Astrocyte (in vitro differentiated cells and primary cell): ENCODE measurements around the gene CEP89. TPM values are rescaled to one million over a fixed set of nuclear protein-coding genes. Genes with fewer than 3 reads are reported as not detected.

ENCODE experiments used
- DNase-seq: peaks from one replicate; pipeline ENCODE4 v3.0.0-alpha.2; 2010; ENCODE audit warnings: low read depth
- FAIRE-seq: peaks from 2 replicates; lab custom pipeline; 2011; peaks lifted over from hg19 to GRCh38; lab: Jason Lieb, UNC
- H2AFZ ChIP-seq: 2 replicates; pipeline ENCODE4 v1.6.0; 2012; ENCODE audit warnings: low read depth, low read length, inconsistent platforms
- H3K27ac ChIP-seq: 2 replicates; pipeline ENCODE4 v1.5.1; 2011; ENCODE audit warnings: low read depth, low read length, inconsistent platforms
- H3K27me3 ChIP-seq: 2 replicates; pipeline ENCODE4 v1.6.0; 2011; ENCODE audit warnings: low read length, inconsistent platforms; ENCODE audit not compliant: insufficient read depth
- H3K36me3 ChIP-seq: 2 replicates; pipeline ENCODE4 v1.5.1; 2011; ENCODE audit warnings: low read length, inconsistent platforms; ENCODE audit not compliant: insufficient read depth
- H3K4me1 ChIP-seq: 2 replicates; pipeline ENCODE4 v1.5.1; 2011; ENCODE audit warnings: low read length, inconsistent platforms; ENCODE audit not compliant: insufficient read depth
- H3K4me2 ChIP-seq: 2 replicates; pipeline ENCODE4 v1.6.0; 2012; ENCODE audit warnings: low read length, inconsistent platforms
- H3K4me3 ChIP-seq: 2 replicates; pipeline ENCODE4 v1.5.1; 2011; ENCODE audit warnings: low read depth, mild to moderate bottlenecking, low read length, inconsistent platforms; ENCODE audit not compliant: insufficient read depth
- H3K79me2 ChIP-seq: 2 replicates; pipeline ENCODE4 v1.6.0; 2012; ENCODE audit warnings: mild to moderate bottlenecking, low read length, inconsistent platforms; ENCODE audit not compliant: insufficient read depth
- H3K9ac ChIP-seq: 2 replicates; pipeline ENCODE4 v1.6.0; 2012; ENCODE audit warnings: mild to moderate bottlenecking, low read length, inconsistent platforms
- H3K9me3 ChIP-seq: 2 replicates; pipeline ENCODE4 v1.5.1; 2012; ENCODE audit warnings: low read depth, mild to moderate bottlenecking, low read length, inconsistent platforms; ENCODE audit not compliant: insufficient read depth
- H4K20me1 ChIP-seq: 2 replicates; pipeline ENCODE4 v1.6.0; 2012; ENCODE audit warnings: low read length, inconsistent platforms; ENCODE audit not compliant: insufficient read depth
- H3K27ac Mint-ChIP-seq: one replicate; pipeline ENCODE4 v1.8.0; 2021; ENCODE audit warnings: mild to moderate bottlenecking, mixed read lengths; ENCODE audit not compliant: unreplicated experiment
- H3K27me3 Mint-ChIP-seq: one replicate; pipeline ENCODE4 v1.8.0; 2021; ENCODE audit warnings: low read depth, mixed read lengths; ENCODE audit not compliant: unreplicated experiment
- H3K36me3 Mint-ChIP-seq: one replicate; pipeline ENCODE4 v1.8.0; 2021; ENCODE audit warnings: low read depth, mixed read lengths; ENCODE audit not compliant: unreplicated experiment
- H3K4me1 Mint-ChIP-seq: one replicate; pipeline ENCODE4 v1.8.0; 2021; ENCODE audit warnings: low read depth, mixed read lengths; ENCODE audit not compliant: unreplicated experiment
- H3K4me3 Mint-ChIP-seq: one replicate; pipeline ENCODE4 v1.8.0; 2021; ENCODE audit warnings: mild to moderate bottlenecking, moderate library complexity, mixed read lengths; ENCODE audit not compliant: unreplicated experiment
- H3K9me3 Mint-ChIP-seq: one replicate; pipeline ENCODE4 v1.8.0; 2021; ENCODE audit warnings: mild to moderate bottlenecking, mixed read lengths; ENCODE audit not compliant: unreplicated experiment
- CTCF ChIP-seq: IDR thresholded peaks from 2 replicates; pipeline ENCODE4 v1.5.1; 2011; ENCODE audit warnings: low read depth, mild to moderate bottlenecking, inconsistent platforms, low read length, moderate library complexity; ENCODE audit not compliant: insufficient read depth
- EZH2 ChIP-seq: IDR thresholded peaks from 2 replicates; pipeline ENCODE4 v1.6.1; 2012; ENCODE audit warnings: mild to moderate bottlenecking, low read length, inconsistent platforms; ENCODE audit not compliant: insufficient read depth
- total RNA-seq: library from RNA; stranded (reverse); gene quantifications from 2 replicates; pipeline ENCODE4 v1.2.1, GENCODE V29; 2021

The CEP89 gene
- total RNA-seq, 1 donor from 2014 or later: 28.3 TPM

GRCh38 chr19:32866564-32867265, 105.0 kb downstream of the CEP89 start:
- Histone ChIP-seq H3K79me2 (no peaks in the 10 kb centered on the region), H3K27ac (no peak overlapping the region), H3K9ac (no peak overlapping the region), H2AFZ (no peak overlapping the region), H3K4me1 (no peaks in the 10 kb centered on the region), H3K4me2 (no peak overlapping the region), H3K4me3 (no peak overlapping the region), H4K20me1 (no peaks in the 10 kb centered on the region), H3K27me3 (no peaks in the 10 kb centered on the region), H3K9me3 (no peaks in the 10 kb centered on the region), H3K36me3 (no peaks in the 10 kb centered on the region)
- no peak for FAIRE-seq
- Mint-ChIP-seq H3K36me3 (no peaks in the 10 kb centered on the region), H3K27ac (no peak overlapping the region), H3K4me3 (no peak overlapping the region), H3K9me3 (no peaks in the 10 kb centered on the region), H3K27me3 (peaks cover 3% of the 10 kb centered on the region), H3K4me1 (no peaks in the 10 kb centered on the region)
- no peak for DNase-seq
- no peak for TF ChIP-seq CTCF
- no peak for TF ChIP-seq EZH2

- no peaks in the 10 kb centered on the region for H4K20me1 ChIP-seq
- TF ChIP-seq EZH2 (no peak), CTCF (no peak)
- Mint-ChIP-seq H3K4me1 (no peaks in the 10 kb centered on the region), H3K27me3 (peaks cover 3% of the 10 kb centered on the region), H3K36me3 (no peaks in the 10 kb centered on the region), H3K9me3 (no peaks in the 10 kb centered on the region), H3K27ac (no peak overlapping the region), H3K4me3 (no peak overlapping the region)
- no peaks in the 10 kb centered on the region for H3K27me3 ChIP-seq
- no peak for FAIRE-seq
- no peak overlapping the region for H3K4me3 ChIP-seq
- H3K27ac ChIP-seq: no peak overlapping the region
- no peaks in the 10 kb centered on the region for H3K36me3 ChIP-seq
- no peak overlapping the region for H3K4me2 ChIP-seq
- no peak overlapping the region for H2AFZ ChIP-seq
- no peak for DNase-seq
- H3K9me3 ChIP-seq: no peaks in the 10 kb centered on the region
- no peaks in the 10 kb centered on the region for H3K4me1 ChIP-seq
- H3K9ac ChIP-seq: no peak overlapping the region
- no peaks in the 10 kb centered on the region for H3K79me2 ChIP-seq
Measured at GRCh38 chr19:32866061-32866460, 105.7 kb downstream of the CEP89 start.

GRCh38 chr19:32865326-32865725, 106.4 kb downstream of the CEP89 start:
- Mint-ChIP-seq H3K36me3 (no peaks in the 10 kb centered on the region), H3K4me1 (no peaks in the 10 kb centered on the region), H3K27me3 (peaks cover 3% of the 10 kb centered on the region), H3K4me3 (no peak overlapping the region), H3K9me3 (no peaks in the 10 kb centered on the region), H3K27ac (no peak overlapping the region)
- Histone ChIP-seq H3K4me2 (no peak overlapping the region), H4K20me1 (no peaks in the 10 kb centered on the region), H3K9ac (no peak overlapping the region), H3K36me3 (no peaks in the 10 kb centered on the region), H3K4me3 (no peak overlapping the region), H3K9me3 (no peaks in the 10 kb centered on the region), H3K4me1 (no peaks in the 10 kb centered on the region), H2AFZ (no peak overlapping the region), H3K27me3 (no peaks in the 10 kb centered on the region), H3K27ac (no peak overlapping the region), H3K79me2 (no peaks in the 10 kb centered on the region)
- TF ChIP-seq CTCF (no peak), EZH2 (no peak)
- FAIRE-seq (no peak), DNase-seq (no peak)
